Measurements from ENCODE around the gene HOXA5.

The HOXA5 gene

GRCh38 chr7:27091941-27092818 lies 51.3 kb downstream of the HOXA5 start:
- DNase-seq: no peak

- no peak for DNase-seq
Measured at GRCh38 chr7:27091105-27091504, 52.4 kb downstream of the HOXA5 start.

All from NCI-H187 (cell line).